ENCODE measurements around the gene TRABD2A. TPM values are rescaled to one million over a fixed set of nuclear protein-coding genes. Genes with fewer than 3 reads are reported as not detected.

TRABD2A gene
- total RNA-seq, 2 experiments from 2014 or later: 71.9 to 73.2 TPM

- H3K4me3 Mint-ChIP-seq: no peak overlapping the region
- ChIA-PET CTCF (interaction anchor here (0.7 to 1.7 kb wide), 7 partner anchors 11 to 764 kb away, joined by 3 to 6 read pairs (median 4); no protein-coding TSS in a partner anchor), POLR2A (interaction anchor here (0.9 kb wide), 1 partner anchor 35 kb away, joined by 3 read pairs; no protein-coding TSS in a partner anchor)
- H3K27me3 Mint-ChIP-seq (ENCODE audit: low read depth): no peaks in the 10 kb centered on the region
- no peaks in the 10 kb centered on the region for H3K9me3 Mint-ChIP-seq (ENCODE audit: insufficient read depth)
- ATAC-seq (peak; percentile 24), DNase-seq (no peak)
- H3K4me1 Mint-ChIP-seq (ENCODE audit: low read depth): peaks cover 47% of the 10 kb centered on the region
- H3K36me3 Mint-ChIP-seq (ENCODE audit: low read depth): peaks cover 28% of the 10 kb centered on the region
- no peak overlapping the region for H3K27ac Mint-ChIP-seq
Measured at GRCh38 chr2:84817239-84817655, 63.6 kb downstream of the TRABD2A start.

GRCh38 chr2:84816426-84817026 is 64.4 kb downstream of the TRABD2A start:
- H3K4me1 Mint-ChIP-seq (ENCODE audit: low read depth): peaks cover 47% of the 10 kb centered on the region
- DNase-seq (no peak), ATAC-seq (no peak)
- H3K4me3 Mint-ChIP-seq: no peak overlapping the region
- peaks cover 23% of the 10 kb centered on the region for H3K36me3 Mint-ChIP-seq (ENCODE audit: low read depth)
- ChIA-PET CTCF (interaction anchor here (1.0 to 1.7 kb wide), 4 partner anchors 17 to 75 kb away, joined by 4 to 6 read pairs (median 4); no protein-coding TSS in a partner anchor), POLR2A (no interaction called here)
- no peaks in the 10 kb centered on the region for H3K27me3 Mint-ChIP-seq (ENCODE audit: low read depth)
- H3K9me3 Mint-ChIP-seq (ENCODE audit: insufficient read depth): no peaks in the 10 kb centered on the region
- H3K27ac Mint-ChIP-seq: peak overlapping the region; percentile 30

GRCh38 chr2:84815146-84815545 is 65.7 kb downstream of the TRABD2A start:
- CTCF ChIA-PET: interaction anchor here (1.4 kb wide), 2 partner anchors 43 to 110 kb away, joined by 5 read pairs; no protein-coding TSS in a partner anchor
- H3K36me3 Mint-ChIP-seq (ENCODE audit: low read depth): peaks cover 17% of the 10 kb centered on the region
- H3K9me3 Mint-ChIP-seq (ENCODE audit: insufficient read depth): no peaks in the 10 kb centered on the region
- peaks cover 40% of the 10 kb centered on the region for H3K4me1 Mint-ChIP-seq (ENCODE audit: low read depth)
- DNase-seq (peak; percentile 8), ATAC-seq (no peak)
- H3K27ac Mint-ChIP-seq: no peak overlapping the region
- H3K27me3 Mint-ChIP-seq (ENCODE audit: low read depth): no peaks in the 10 kb centered on the region
- no peak overlapping the region for H3K4me3 Mint-ChIP-seq
- POLR2A ChIA-PET: no interaction called here

GRCh38 chr2:84811839-84812431 is 68.9 kb downstream of the TRABD2A start:
- H3K27ac Mint-ChIP-seq: no peak overlapping the region
- no peaks in the 10 kb centered on the region for H3K9me3 Mint-ChIP-seq (ENCODE audit: insufficient read depth)
- ATAC-seq: no peak
- H3K27me3 Mint-ChIP-seq (ENCODE audit: low read depth): no peaks in the 10 kb centered on the region
- H3K36me3 Mint-ChIP-seq (ENCODE audit: low read depth): peaks cover 13% of the 10 kb centered on the region
- CTCF ChIA-PET: no interaction called here
- H3K4me1 Mint-ChIP-seq (ENCODE audit: low read depth): peaks cover 22% of the 10 kb centered on the region
- no peak overlapping the region for H3K4me3 Mint-ChIP-seq
- no peak for DNase-seq
- POLR2A ChIA-PET: no interaction called here

- no peak for ATAC-seq
- Mint-ChIP-seq H3K9me3 (ENCODE audit: insufficient read depth) (no peaks in the 10 kb centered on the region), H3K27me3 (ENCODE audit: low read depth) (no peaks in the 10 kb centered on the region), H3K4me3 (no peak overlapping the region), H3K36me3 (ENCODE audit: low read depth) (no peaks in the 10 kb centered on the region), H3K27ac (no peak overlapping the region), H3K4me1 (ENCODE audit: low read depth) (peaks cover 12% of the 10 kb centered on the region)
- ChIA-PET CTCF (interaction anchor here (1.3 kb wide), 1 partner anchor 56 kb away, joined by 3 read pairs; no protein-coding TSS in a partner anchor), POLR2A (no interaction called here)
- no peak for DNase-seq
Measured at GRCh38 chr2:84808279-84808678, 72.6 kb downstream of the TRABD2A start.

GRCh38 chr2:84807063-84807485 is 73.8 kb downstream of the TRABD2A start:
- ChIA-PET CTCF (interaction anchor here (1.0 to 1.3 kb wide), 3 partner anchors 39 to 119 kb away, joined by 3 to 4 read pairs (median 3); no protein-coding TSS in a partner anchor), POLR2A (no interaction called here)
- peaks cover 10% of the 10 kb centered on the region for H3K36me3 Mint-ChIP-seq (ENCODE audit: low read depth)
- H3K4me3 Mint-ChIP-seq: no peak overlapping the region
- peaks cover 8% of the 10 kb centered on the region for H3K9me3 Mint-ChIP-seq (ENCODE audit: insufficient read depth)
- DNase-seq (no peak), ATAC-seq (no peak)
- no peak overlapping the region for H3K27ac Mint-ChIP-seq
- H3K4me1 Mint-ChIP-seq (ENCODE audit: low read depth): peaks cover 10% of the 10 kb centered on the region
- H3K27me3 Mint-ChIP-seq (ENCODE audit: low read depth): no peaks in the 10 kb centered on the region

- Mint-ChIP-seq H3K9me3 (ENCODE audit: insufficient read depth) (peaks cover 10% of the 10 kb centered on the region), H3K27me3 (ENCODE audit: low read depth) (no peaks in the 10 kb centered on the region), H3K4me1 (ENCODE audit: low read depth) (peaks cover 15% of the 10 kb centered on the region), H3K36me3 (ENCODE audit: low read depth) (peaks cover 16% of the 10 kb centered on the region), H3K4me3 (no peak overlapping the region), H3K27ac (no peak overlapping the region)
- ChIA-PET POLR2A (no interaction called here), CTCF (interaction anchor here (0.7 to 0.9 kb wide), 2 partner anchors 60 to 120 kb away, joined by 4 read pairs; no protein-coding TSS in a partner anchor)
- DNase-seq: no peak
- no peak for ATAC-seq
Measured at GRCh38 chr2:84805250-84805958, 75.5 kb downstream of the TRABD2A start.

GRCh38 chr2:84801811-84802210 is 79.1 kb downstream of the TRABD2A start:
- Mint-ChIP-seq H3K4me1 (ENCODE audit: low read depth) (peaks cover 21% of the 10 kb centered on the region), H3K4me3 (no peak overlapping the region), H3K27me3 (ENCODE audit: low read depth) (no peaks in the 10 kb centered on the region), H3K36me3 (ENCODE audit: low read depth) (peaks cover 16% of the 10 kb centered on the region), H3K9me3 (ENCODE audit: insufficient read depth) (peaks cover 12% of the 10 kb centered on the region), H3K27ac (no peak overlapping the region)
- DNase-seq: no peak
- ATAC-seq: no peak
- ChIA-PET CTCF (no interaction called here), POLR2A (no interaction called here)

- POLR2A ChIA-PET: interaction anchor here (0.6 kb wide), 1 partner anchor 13 kb away, joined by 3 read pairs; no protein-coding TSS in a partner anchor
- Mint-ChIP-seq H3K27ac (peak overlapping the region; percentile 5), H3K4me1 (ENCODE audit: low read depth) (peaks cover 13% of the 10 kb centered on the region), H3K9me3 (ENCODE audit: insufficient read depth) (peaks cover 14% of the 10 kb centered on the region), H3K27me3 (ENCODE audit: low read depth) (no peaks in the 10 kb centered on the region), H3K4me3 (peak overlapping the region; percentile 26), H3K36me3 (ENCODE audit: low read depth) (peaks cover 16% of the 10 kb centered on the region)
- DNase-seq (no peak), ATAC-seq (no peak)
- CTCF ChIA-PET: interaction anchor here (1.4 kb wide), 1 partner anchor 9 kb away, joined by 3 read pairs; no protein-coding TSS in a partner anchor
Measured at GRCh38 chr2:84800194-84800805, 80.6 kb downstream of the TRABD2A start.

- peaks cover 14% of the 10 kb centered on the region for H3K9me3 Mint-ChIP-seq (ENCODE audit: insufficient read depth)
- ChIA-PET POLR2A (no interaction called here), CTCF (interaction anchor here (1.4 kb wide), 1 partner anchor 10 kb away, joined by 3 read pairs; no protein-coding TSS in a partner anchor)
- H3K4me3 Mint-ChIP-seq: no peak overlapping the region
- no peak for ATAC-seq
- no peak overlapping the region for H3K27ac Mint-ChIP-seq
- H3K27me3 Mint-ChIP-seq (ENCODE audit: low read depth): no peaks in the 10 kb centered on the region
- H3K4me1 Mint-ChIP-seq (ENCODE audit: low read depth): peaks cover 13% of the 10 kb centered on the region
- H3K36me3 Mint-ChIP-seq (ENCODE audit: low read depth): peaks cover 16% of the 10 kb centered on the region
- no peak for DNase-seq
Measured at GRCh38 chr2:84799772-84800171, 81.1 kb downstream of the TRABD2A start.

GRCh38 chr2:84797271-84797670 is 83.6 kb downstream of the TRABD2A start:
- ChIA-PET POLR2A (interaction anchor here (1.5 kb wide), 1 partner anchor 16 kb away, joined by 3 read pairs; no protein-coding TSS in a partner anchor), CTCF (interaction anchor here (1.1 kb wide), 1 partner anchor 61 kb away, joined by 3 read pairs; no protein-coding TSS in a partner anchor)
- Mint-ChIP-seq H3K4me3 (no peak overlapping the region), H3K27me3 (ENCODE audit: low read depth) (no peaks in the 10 kb centered on the region), H3K27ac (no peak overlapping the region), H3K4me1 (ENCODE audit: low read depth) (peaks cover 13% of the 10 kb centered on the region), H3K36me3 (ENCODE audit: low read depth) (peaks cover 15% of the 10 kb centered on the region), H3K9me3 (ENCODE audit: insufficient read depth) (peaks cover 16% of the 10 kb centered on the region)
- DNase-seq: no peak
- ATAC-seq: no peak
